ENCODE measurements around the gene CH25H. TPM values are rescaled to one million over a fixed set of nuclear protein-coding genes. Genes with fewer than 3 reads are reported as not detected.

CH25H gene
- total RNA-seq, 2 donors from 2014 or later = 0.98 to 1.8 TPM

DNA sequence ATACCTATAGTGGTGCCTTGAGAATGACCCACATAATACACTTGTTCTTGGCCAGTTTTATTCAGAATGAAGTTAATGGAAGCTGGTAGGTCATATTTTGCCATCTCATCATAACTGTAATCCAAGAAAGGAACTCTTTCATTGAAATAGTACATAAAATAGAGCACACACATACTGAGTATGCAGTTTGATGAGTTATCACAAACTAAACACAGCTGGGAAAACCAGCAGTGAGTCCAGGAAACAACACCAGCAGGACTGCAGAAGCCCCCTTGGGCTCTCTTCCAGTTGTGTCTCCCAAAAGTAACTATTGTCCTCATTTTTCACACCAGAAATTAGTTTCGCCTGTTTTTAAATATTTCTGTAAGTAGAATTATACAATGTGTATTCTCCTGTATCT is 19.8 kb upstream of the CH25H start:
- Histone ChIP-seq H3K4me1 (peaks cover 0 to 9% of the 10 kb centered on the region in 2 donors), H3K27me3 (no peaks in the 10 kb centered on the region), H3K9me3 (no peaks in the 10 kb centered on the region), H3K27ac (no peak overlapping the region), H3K4me3 (no peak overlapping the region), H3K36me3 (no peaks in the 10 kb centered on the region)
- no peak for DNase-seq (ENCODE audit: low spot score)
- TF ChIP-seq, protein P1, sequence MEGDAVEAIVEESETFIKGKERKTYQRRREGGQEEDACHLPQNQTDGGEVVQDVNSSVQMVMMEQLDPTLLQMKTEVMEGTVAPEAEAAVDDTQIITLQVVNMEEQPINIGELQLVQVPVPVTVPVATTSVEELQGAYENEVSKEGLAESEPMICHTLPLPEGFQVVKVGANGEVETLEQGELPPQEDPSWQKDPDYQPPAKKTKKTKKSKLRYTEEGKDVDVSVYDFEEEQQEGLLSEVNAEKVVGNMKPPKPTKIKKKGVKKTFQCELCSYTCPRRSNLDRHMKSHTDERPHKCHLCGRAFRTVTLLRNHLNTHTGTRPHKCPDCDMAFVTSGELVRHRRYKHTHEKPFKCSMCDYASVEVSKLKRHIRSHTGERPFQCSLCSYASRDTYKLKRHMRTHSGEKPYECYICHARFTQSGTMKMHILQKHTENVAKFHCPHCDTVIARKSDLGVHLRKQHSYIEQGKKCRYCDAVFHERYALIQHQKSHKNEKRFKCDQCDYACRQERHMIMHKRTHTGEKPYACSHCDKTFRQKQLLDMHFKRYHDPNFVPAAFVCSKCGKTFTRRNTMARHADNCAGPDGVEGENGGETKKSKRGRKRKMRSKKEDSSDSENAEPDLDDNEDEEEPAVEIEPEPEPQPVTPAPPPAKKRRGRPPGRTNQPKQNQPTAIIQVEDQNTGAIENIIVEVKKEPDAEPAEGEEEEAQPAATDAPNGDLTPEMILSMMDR (IDR thresholded peaks at IDR 0.05) = no peak

DNA sequence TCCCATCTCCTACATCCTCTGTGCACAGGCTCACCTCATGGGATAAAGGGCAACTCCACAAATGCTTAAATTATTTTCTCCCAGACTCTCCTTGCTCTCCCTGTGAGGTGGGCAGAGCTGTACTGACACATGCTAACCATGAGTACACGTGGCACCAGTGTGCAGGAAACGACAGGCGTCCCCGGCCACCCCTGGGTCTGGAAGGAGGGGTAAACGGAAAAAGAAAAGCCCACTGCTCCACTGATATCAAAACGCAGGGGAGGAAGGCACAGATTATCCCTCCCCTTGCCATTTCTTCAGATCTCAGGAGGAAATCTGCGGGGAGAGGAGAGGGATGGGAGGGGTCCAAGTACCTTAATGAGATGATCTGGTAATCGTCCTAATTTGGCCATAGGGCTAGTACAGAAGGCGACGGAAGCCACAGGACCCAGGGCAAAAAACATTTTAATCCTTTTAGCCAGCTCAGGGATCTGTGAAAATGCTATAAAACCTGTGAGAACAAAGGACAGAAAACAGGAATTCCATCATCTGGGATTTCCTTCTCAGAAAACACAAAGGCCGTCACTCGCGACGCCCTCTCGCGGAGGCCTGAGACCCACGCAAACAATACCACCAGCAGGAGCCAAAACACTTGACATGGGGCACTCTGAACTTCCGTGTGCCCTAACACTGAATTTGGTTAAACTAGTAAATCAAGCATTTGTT is 17.8 kb upstream of the CH25H start:
- peak overlapping the region; percentile 56 to 64 for H3K27ac ChIP-seq

DNA sequence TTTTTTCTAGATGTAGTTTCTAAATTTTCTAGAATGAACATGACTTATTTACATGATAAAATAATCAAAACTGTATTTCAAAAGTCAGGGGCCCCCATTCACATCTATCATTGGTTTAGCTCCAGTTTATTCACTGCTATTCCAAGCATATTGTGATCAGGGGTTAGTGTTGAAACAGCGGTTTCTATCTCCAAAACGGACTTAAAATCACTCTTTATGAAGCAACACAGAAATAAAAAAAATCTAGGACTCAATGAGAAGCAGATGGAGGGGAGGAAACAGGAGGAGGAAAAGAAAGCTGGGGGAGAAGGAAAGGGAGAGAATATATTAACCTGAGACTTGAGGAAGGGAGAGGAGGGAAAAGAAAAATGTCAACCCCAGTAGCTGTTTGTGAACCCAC is 14.8 kb upstream of the CH25H start:
- no peaks in the 10 kb centered on the region for H3K27me3 ChIP-seq
- TF ChIP-seq, protein P1 (IDR thresholded peaks at IDR 0.05) = no peak
- no peak overlapping the region for H3K27ac ChIP-seq
- H3K36me3 ChIP-seq = no peaks in the 10 kb centered on the region
- H3K9me3 ChIP-seq = no peaks in the 10 kb centered on the region
- peaks cover 0 to 14% of the 10 kb centered on the region in 2 donors for H3K4me1 ChIP-seq
- no peak for DNase-seq (ENCODE audit: low spot score)
- no peak overlapping the region for H3K4me3 ChIP-seq

More for the DNA sequence above, 17.8 kb upstream of the CH25H start:
- Histone ChIP-seq H3K4me3 (peak overlapping the region in 1 of 2 donors; percentile 8), H3K36me3 (no peaks in the 10 kb centered on the region), H3K4me1 (peaks cover 0 to 9% of the 10 kb centered on the region in 2 donors), H3K9me3 (no peaks in the 10 kb centered on the region), H3K27me3 (no peaks in the 10 kb centered on the region)
- DNase-seq (ENCODE audit: low spot score) = no peak
- TF ChIP-seq, protein P1 (IDR thresholded peaks at IDR 0.05) = peak in 1 of 2 donors; percentile 51

DNA sequence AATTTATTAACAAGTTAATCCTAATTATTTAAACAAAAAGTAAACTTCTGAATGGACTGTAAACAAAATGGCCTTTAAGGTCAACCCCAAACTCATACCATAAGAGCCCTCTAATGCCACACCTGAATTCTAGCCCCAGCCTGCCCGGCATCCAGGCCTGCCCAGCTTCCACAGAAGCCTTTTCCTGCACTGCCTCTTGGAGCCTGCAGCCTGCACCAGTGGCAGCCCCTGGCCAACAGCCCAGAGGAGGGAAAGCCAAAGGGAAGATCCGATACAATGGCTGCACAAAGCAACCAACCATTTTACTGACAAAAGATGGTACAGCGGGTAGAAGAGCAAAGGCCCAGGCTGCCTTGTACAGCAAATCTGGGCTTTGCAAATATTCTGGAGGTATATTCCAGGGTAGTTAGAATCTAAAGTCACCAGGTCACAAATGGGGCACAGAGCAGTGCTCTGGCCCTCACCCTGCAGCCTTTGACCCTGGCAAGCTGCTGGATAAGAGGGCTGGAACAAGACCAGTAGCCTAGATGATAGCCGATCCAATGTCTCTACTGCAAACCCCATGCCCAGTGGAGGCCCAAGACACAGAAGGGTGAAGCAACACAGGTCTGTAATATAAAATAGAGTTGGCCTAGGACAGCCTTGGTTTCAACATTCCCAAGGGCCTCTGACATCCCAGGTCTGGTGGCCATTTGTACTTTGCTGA is 12.5 kb upstream of the CH25H start:
- H3K9me3 ChIP-seq = no peaks in the 10 kb centered on the region
- H3K4me1 ChIP-seq = peaks cover 0 to 12% of the 10 kb centered on the region in 2 donors
- H3K27me3 ChIP-seq = no peaks in the 10 kb centered on the region
- no peaks in the 10 kb centered on the region for H3K36me3 ChIP-seq
- TF ChIP-seq, protein P1 (IDR thresholded peaks at IDR 0.05) = no peak
- no peak overlapping the region for H3K4me3 ChIP-seq
- H3K27ac ChIP-seq = no peak overlapping the region
- DNase-seq (ENCODE audit: low spot score) = no peak

DNA sequence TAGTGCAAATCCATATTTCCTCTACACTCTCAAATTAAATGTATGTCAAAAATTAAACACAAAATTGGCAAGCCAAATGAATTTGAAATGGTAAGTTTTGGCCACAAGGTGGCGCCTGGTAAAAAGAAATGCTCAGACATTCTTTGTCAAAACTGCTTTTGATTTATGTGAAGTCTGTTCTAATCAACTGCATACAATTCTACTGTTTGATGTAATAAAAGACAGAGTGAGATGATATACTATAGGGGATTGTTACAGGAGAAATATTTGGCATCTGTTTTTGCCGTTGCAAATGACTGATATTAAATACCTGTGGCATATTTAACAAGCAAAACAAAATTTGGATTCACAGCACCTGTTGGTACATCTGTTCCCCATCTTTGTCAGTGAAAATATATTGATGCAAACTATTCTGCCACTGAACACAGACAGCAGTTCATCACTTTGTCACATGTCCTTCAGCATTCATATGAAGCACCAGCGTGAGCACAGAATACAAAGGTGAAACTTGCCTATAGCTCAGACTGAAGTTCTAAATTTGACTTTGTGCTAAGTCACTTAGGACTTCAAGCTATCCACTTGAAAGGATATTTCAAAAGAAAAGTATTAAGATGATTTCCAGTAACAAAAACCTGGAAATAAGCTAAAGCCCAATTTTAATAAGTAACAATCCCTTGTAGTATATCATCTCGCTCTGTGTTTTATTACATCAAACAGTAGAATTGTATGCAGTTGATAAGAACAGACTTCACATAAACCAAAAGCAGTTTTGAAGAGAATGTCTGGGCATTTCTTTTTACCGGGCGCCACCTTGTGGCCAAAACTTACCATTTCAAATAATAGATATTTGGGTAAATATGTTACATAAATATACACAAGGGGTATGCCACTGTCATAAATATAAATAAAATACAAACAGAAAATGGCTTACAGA is 10.2 kb upstream of the CH25H start:
- Histone ChIP-seq H3K9me3 (no peaks in the 10 kb centered on the region), H3K36me3 (no peaks in the 10 kb centered on the region), H3K27ac (peak overlapping the region; percentile 9 to 57), H3K4me3 (no peak overlapping the region), H3K27me3 (no peaks in the 10 kb centered on the region), H3K4me1 (peaks cover 0 to 6% of the 10 kb centered on the region in 2 donors)
- TF ChIP-seq, protein P1 (IDR thresholded peaks at IDR 0.05) = peak; percentile 53 to 80
- DNase-seq (ENCODE audit: low spot score) = peak; percentile 81

Data from right atrium auricular region (tissue), 2 donors.